ENCODE data around the gene IL20RA.

DNA sequence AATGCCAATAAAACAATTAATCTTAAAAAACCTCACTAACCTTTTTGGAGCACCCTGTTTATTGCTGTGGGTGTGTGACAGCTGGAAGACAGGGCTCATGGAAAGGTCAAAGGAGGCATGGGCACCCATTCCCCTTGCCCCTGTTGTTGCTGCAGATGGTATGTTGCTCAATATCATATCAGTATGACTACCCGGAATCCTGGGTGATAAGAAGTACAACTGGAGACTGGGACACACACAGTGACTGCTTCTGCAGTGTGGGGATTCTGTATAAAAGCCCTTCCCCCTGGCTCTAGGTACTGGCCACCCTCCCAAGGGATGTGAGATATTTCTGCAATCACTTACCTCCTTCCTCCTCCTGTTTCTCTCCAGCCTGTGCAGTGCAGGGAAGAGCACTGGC, 47.3 kb upstream of the IL20RA start:
- TF ChIP-seq STAT1 (IDR thresholded peaks at IDR 0.05; ENCODE audit: unreplicated experiment) (no peak), EZH2 (IDR thresholded peaks at IDR 0.05; ENCODE audit: low read depth, unreplicated experiment) (no peak), CTCF (conservative IDR thresholded peaks at IDR 0.05; ENCODE audit: low read depth in 2 of 2) (no peak)
